ENCODE data around the gene SMURF1.
A peak's percentile ranks its signal among the peaks of the same experiment; 100 is the strongest.
"Not testable (repeated sequence)": the region's sequence is repeated elsewhere in the genome, so short reads cannot be mapped to it uniquely, and the experiment has no call there.

SMURF1 gene

DNA sequence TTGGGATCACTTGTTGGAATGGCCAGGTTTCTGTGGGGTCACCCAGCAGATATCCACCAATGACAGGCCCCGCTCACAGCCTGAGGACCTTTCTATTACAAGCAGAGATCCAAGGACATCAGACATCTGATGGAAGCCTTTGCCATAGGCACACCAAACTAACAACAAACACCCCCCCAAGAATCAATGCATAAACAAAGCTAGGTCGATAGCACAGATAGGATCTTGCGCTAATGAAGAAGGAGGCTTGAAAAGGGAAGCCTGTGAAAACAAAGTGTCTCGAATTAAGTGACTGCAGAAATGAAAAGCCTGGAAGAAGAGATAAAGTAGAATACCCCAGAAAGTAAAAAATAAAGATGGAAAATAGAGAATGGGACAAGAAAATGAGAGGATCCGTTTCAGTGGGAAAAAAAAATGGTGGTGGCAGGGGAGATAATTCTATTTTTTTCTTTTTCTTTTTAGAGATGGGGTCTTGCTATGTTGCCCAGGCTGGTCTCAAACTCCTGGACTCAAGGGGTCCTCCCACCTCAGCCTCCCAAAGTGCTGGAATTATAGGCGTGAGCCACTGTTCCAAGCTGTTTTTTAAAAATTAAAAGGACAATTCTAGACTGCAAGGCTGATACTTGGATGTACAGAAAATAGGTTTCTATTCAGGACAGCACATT, 26.3 kb upstream of the SMURF1 start:
- Histone ChIP-seq H3K9me3 (ENCODE audit: insufficient read depth, low read depth, low read length) (no peaks in the 10 kb centered on the region), H3K4me3 (ENCODE audit: low read length) (no peak overlapping the region), H3K27me3 (ENCODE audit: insufficient read depth, low read length) (no peaks in the 10 kb centered on the region), H3K4me1 (ENCODE audit: insufficient read depth, low read length) (no peaks in the 10 kb centered on the region), H3K27ac (ENCODE audit: low read length) (no peak overlapping the region), H3K9ac (ENCODE audit: low read depth, low read length) (no peak overlapping the region), H3K36me3 (ENCODE audit: insufficient read depth, low read depth, low read length) (no peaks in the 10 kb centered on the region)

DNA sequence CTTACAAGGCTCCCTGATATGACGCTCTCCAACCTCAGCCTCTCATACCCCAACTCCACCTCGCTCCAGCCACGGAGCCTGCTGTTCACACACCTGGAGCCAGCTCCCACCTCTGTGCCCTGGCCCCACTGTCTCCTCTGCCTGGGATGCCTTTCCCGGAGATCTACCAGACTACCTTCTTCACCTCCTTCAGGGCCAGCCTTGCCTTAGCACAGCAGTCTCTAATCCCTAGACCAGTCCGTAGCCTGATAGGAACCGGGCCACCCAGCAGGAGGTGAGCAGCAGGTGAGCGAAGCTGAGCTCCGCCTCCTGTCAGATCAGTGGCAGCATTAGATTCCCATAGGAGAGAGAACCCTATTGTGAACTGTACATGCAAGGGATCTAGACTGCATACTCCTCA, 23.2 kb upstream of the SMURF1 start:
- H3K9ac ChIP-seq (ENCODE audit: low read depth, low read length) = no peak overlapping the region
- H3K4me1 ChIP-seq (ENCODE audit: insufficient read depth, low read length) = no peaks in the 10 kb centered on the region
- no peaks in the 10 kb centered on the region for H3K36me3 ChIP-seq (ENCODE audit: insufficient read depth, low read depth, low read length)
- no peak overlapping the region for H3K27ac ChIP-seq (ENCODE audit: low read length)
- H3K27me3 ChIP-seq (ENCODE audit: insufficient read depth, low read length) = no peaks in the 10 kb centered on the region
- H3K4me3 ChIP-seq (ENCODE audit: low read length) = no peak overlapping the region
- H3K9me3 ChIP-seq (ENCODE audit: insufficient read depth, low read depth, low read length) = no peaks in the 10 kb centered on the region

DNA sequence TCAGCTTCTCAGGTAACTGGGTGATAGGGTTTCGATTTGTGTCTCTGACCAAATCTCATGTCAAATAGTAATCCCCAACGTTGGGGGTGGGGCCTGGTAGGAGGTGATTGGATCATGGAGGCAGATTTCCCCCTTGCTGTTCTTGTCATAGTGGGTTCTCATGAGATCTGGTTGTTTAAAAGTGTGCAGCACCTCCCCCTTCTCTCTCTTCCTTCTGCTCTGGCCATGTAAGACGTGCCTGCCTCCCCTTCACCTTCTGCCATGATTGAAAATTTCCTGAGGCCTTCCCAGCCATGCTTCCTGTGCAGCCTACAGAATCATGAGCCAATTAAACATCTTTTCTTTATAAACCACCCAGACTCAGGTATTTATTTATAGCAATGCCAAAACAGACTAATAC, 21.9 kb upstream of the SMURF1 start:
- Histone ChIP-seq H3K27me3 (ENCODE audit: insufficient read depth, low read length) (no peaks in the 10 kb centered on the region; the same call in 1 of the 2 replicates), H3K4me3 (ENCODE audit: low read length) (no peak overlapping the region), H3K9ac (ENCODE audit: low read depth, low read length) (no peak overlapping the region), H3K4me1 (ENCODE audit: insufficient read depth, low read length) (no peaks in the 10 kb centered on the region), H3K9me3 (ENCODE audit: insufficient read depth, low read depth, low read length) (no peaks in the 10 kb centered on the region), H3K36me3 (ENCODE audit: insufficient read depth, low read depth, low read length) (no peaks in the 10 kb centered on the region), H3K27ac (ENCODE audit: low read length) (no peak overlapping the region)

DNA sequence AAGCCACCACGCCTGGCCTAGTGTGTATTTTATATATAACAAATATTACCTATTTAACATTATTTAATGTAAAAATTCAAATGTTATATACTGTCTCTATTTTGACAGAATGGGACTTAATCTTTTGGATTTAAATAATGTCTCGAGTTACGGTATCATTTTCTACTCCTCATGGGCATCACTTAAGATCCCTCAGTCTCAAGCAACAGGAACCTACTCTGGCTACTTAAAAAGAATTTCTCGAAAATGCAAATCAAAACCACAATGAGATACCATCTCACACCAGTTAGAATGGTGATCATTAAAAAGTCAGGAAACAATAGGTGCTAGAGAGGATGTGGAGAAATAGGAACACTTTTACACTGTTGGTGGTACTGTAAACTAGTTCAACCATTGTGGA, 19.8 kb upstream of the SMURF1 start:
- not testable (repeated sequence) for H3K36me3 ChIP-seq (ENCODE audit: insufficient read depth, low read depth, low read length); H3K27me3 ChIP-seq (ENCODE audit: insufficient read depth, low read length); H3K9ac ChIP-seq (ENCODE audit: low read depth, low read length); H3K9me3 ChIP-seq (ENCODE audit: insufficient read depth, low read depth, low read length); H3K27ac ChIP-seq (ENCODE audit: low read length); H3K4me3 ChIP-seq (ENCODE audit: low read length); H3K4me1 ChIP-seq (ENCODE audit: insufficient read depth, low read length)

DNA sequence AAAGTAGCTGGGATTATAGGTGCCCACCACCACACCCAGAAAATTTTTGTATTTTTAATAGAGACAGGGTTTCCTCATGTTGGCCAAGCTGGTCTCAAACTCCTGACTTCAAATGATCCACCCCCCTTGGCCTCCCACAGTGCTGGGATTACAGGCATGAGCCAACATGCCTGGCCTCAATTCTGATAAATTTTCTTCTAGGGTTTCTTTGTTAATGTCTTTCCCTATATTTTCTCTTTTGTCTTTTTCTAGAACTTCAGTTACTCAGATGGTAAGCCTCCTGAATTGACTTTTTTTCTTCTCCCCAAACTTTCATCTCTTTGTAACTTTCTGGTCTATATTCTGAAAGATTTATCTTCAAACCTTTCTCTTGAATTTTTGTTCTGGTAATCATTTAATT, 12.7 kb upstream of the SMURF1 start:
- no peak overlapping the region for H3K4me3 ChIP-seq (ENCODE audit: low read length)
- no peaks in the 10 kb centered on the region; the same call in 1 of the 2 replicates for H3K27me3 ChIP-seq (ENCODE audit: insufficient read depth, low read length)
- no peak overlapping the region for H3K27ac ChIP-seq (ENCODE audit: low read length)
- H3K4me1 ChIP-seq (ENCODE audit: insufficient read depth, low read length) = no peaks in the 10 kb centered on the region
- H3K9ac ChIP-seq (ENCODE audit: low read depth, low read length) = no peak overlapping the region
- no peaks in the 10 kb centered on the region for H3K9me3 ChIP-seq (ENCODE audit: insufficient read depth, low read depth, low read length)
- no peaks in the 10 kb centered on the region for H3K36me3 ChIP-seq (ENCODE audit: insufficient read depth, low read depth, low read length)

DNA sequence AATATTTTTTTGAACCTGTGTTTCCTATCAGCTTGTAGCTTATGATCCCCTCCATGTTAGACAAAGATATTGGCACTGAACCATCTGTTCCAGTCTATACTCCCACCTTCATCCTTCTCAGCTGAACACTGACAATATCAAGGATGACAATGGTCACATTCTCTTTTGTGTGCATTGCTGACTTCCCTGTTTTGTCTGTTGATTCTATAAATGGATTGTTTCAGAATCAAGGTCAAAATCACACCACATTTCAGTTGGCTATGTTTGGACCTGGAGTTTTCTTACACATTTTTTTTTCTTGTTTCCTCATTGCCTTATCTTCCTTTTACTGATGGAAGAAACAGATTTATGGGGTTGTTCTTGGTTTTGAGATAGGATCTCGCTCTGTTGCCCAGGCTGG, 11.3 kb upstream of the SMURF1 start:
- H3K9ac ChIP-seq (ENCODE audit: low read depth, low read length) = no peak overlapping the region
- no peak overlapping the region for H3K4me3 ChIP-seq (ENCODE audit: low read length)
- H3K27ac ChIP-seq (ENCODE audit: low read length) = no peak overlapping the region
- no peaks in the 10 kb centered on the region for H3K36me3 ChIP-seq (ENCODE audit: insufficient read depth, low read depth, low read length)
- no peaks in the 10 kb centered on the region for H3K4me1 ChIP-seq (ENCODE audit: insufficient read depth, low read length)
- no peaks in the 10 kb centered on the region for H3K9me3 ChIP-seq (ENCODE audit: insufficient read depth, low read depth, low read length)
- no peaks in the 10 kb centered on the region for H3K27me3 ChIP-seq (ENCODE audit: insufficient read depth, low read length)

DNA sequence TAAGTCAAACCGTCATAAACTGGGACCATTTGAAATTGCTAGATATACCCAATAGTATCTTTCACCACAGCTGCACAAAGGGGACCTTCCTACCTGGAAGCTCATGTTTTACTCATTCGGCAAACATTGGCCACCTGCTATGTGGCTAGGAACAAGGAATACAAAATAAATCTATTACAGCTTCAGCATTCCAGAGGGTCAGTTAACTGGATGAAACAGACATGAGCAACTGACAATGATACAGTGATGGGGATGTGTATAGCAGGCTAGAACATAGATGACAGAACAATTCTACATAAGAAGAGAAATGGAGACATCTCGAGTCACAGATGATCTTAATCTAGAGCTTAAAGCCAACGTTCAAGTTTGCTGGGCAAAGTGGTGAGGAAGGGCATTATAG, 3.1 kb upstream of the SMURF1 start:
- Histone ChIP-seq H3K4me3 (ENCODE audit: low read length) (no peak overlapping the region), H3K9me3 (ENCODE audit: insufficient read depth, low read depth, low read length) (no peaks in the 10 kb centered on the region), H3K36me3 (ENCODE audit: insufficient read depth, low read depth, low read length) (no peaks in the 10 kb centered on the region), H3K4me1 (ENCODE audit: insufficient read depth, low read length) (peaks cover 1% of the 10 kb centered on the region; the same call in 1 of the 2 replicates), H3K27ac (ENCODE audit: low read length) (no peak overlapping the region), H3K27me3 (ENCODE audit: insufficient read depth, low read length) (no peaks in the 10 kb centered on the region), H3K9ac (ENCODE audit: low read depth, low read length) (no peak overlapping the region)

DNA sequence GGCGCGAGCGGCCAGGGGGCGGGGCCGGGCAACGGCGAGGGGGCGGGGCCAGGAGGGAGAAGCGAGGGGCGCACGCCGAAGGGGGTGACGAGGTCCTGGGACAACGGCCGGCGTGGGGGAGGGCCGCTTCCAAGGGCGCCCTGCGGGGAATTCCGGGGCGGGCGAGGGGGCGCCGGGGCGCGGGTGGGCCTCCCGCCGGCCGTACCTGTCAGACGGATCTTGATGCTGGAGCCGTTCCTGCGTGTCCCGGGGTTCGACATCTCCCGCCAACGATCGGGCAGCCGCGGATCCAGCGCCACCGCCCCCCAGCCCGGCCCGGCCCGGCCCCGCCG, 421 bp downstream of the SMURF1 start:
- Histone ChIP-seq H3K9me3 (ENCODE audit: insufficient read depth, low read depth, low read length) (no peaks in the 10 kb centered on the region), H3K27ac (ENCODE audit: low read length) (no peak overlapping the region), H3K4me1 (ENCODE audit: insufficient read depth, low read length) (peaks cover 16% of the 10 kb centered on the region), H3K9ac (ENCODE audit: low read depth, low read length) (peak overlapping the region; percentile 50; the same call in 1 of the 2 replicates), H3K36me3 (ENCODE audit: insufficient read depth, low read depth, low read length) (no peaks in the 10 kb centered on the region), H3K27me3 (ENCODE audit: insufficient read depth, low read length) (no peaks in the 10 kb centered on the region), H3K4me3 (ENCODE audit: low read length) (peak overlapping the region; percentile 57; the same call in 1 of the 2 replicates)

DNA sequence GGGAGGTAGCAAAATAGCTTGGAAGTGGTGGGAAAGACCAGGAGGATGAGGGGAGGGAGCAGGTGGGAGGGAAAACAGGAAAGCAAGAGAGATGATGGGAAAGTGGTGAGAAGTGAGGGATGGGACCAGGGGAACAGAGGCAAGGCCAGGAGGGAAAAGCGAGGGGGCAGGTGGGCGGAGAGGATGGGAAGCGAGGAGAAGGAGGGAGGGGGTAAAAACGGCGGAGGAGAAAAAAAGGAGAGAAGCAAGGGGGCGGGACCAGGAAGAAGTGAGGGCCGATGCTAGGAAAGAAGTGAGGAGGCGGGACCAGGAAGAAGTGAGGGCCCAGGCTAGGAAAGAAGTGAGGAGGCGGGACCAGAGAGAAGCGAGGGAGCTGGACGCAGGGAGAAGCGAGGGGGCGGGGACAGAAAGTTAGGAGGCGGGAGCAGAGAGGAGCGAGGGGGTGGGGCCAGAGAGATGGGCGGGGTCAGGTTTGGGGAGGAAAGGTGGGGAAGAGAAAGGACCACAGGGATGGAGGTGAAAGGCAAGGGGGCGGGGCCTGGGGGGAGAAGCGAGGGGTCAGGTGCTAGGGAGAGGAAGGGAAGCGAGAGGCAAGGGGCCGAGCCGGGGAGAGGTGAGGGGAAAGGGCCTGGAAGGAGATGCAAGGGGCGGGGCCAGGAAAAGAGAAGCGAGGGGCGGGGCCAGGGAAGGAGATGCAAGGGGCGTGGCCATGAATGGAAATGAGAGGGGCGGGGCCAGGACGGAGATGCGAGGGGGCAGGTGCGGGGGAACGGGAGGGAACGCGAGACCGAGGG, 984 bp downstream of the SMURF1 start:
- H3K4me3 ChIP-seq (ENCODE audit: low read length) = peak overlapping the region; percentile 75
- H3K4me1 ChIP-seq (ENCODE audit: insufficient read depth, low read length) = peaks cover 21% of the 10 kb centered on the region
- no peaks in the 10 kb centered on the region for H3K9me3 ChIP-seq (ENCODE audit: insufficient read depth, low read depth, low read length)
- peak overlapping the region; percentile 46; the same call in 1 of the 2 replicates for H3K9ac ChIP-seq (ENCODE audit: low read depth, low read length)
- no peaks in the 10 kb centered on the region for H3K36me3 ChIP-seq (ENCODE audit: insufficient read depth, low read depth, low read length)
- no peak overlapping the region for H3K27ac ChIP-seq (ENCODE audit: low read length)
- H3K27me3 ChIP-seq (ENCODE audit: insufficient read depth, low read length) = no peaks in the 10 kb centered on the region

DNA sequence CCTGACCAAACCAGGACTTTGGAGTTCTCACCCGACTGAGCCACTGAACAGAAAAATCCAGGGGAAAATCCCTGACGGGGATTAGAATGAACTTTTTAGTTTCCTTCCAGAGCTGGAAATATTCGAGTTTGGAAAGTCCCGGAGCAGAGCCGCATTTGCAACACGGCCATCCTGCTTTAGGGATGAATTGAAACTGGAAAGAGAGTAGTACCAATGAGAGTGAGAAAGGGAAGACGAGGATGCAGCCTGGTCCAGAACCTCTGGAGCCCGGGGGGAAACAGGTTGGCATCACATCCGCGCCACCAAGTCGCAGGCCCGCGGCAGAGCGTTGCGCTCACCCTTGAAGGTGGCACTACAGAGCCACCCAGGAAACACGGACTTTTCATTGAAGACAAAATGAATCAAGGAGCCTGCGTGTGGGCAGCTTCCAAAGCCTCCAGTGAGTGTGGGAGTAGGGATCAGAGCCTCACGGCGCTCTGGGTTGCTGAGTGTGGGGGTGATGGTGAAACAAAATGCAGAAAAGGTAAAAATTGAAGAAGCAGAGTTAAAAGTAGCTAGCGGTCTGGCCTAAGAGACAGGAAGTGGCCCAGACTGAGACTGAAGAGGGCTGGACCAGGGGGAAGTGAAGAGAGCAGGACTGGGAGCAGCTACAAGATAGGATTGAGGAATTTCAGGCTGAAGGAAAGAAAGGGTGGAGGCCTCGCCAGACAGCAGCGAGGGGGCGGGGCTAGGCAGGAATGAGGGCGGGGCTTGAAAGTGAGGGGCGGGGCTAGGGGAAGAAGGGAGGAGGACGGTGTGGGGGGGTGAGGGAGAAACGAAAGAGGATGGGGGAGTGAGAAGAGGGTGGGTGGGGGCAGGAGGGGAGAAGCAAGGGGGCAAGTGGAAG, 1.8 kb downstream of the SMURF1 start:
- Histone ChIP-seq H3K9me3 (ENCODE audit: insufficient read depth, low read depth, low read length) (no peaks in the 10 kb centered on the region), H3K36me3 (ENCODE audit: insufficient read depth, low read depth, low read length) (no peaks in the 10 kb centered on the region), H3K4me3 (ENCODE audit: low read length) (peak overlapping the region; percentile 75), H3K27me3 (ENCODE audit: insufficient read depth, low read length) (no peaks in the 10 kb centered on the region), H3K27ac (ENCODE audit: low read length) (peak overlapping the region; percentile 68), H3K4me1 (ENCODE audit: insufficient read depth, low read length) (peaks cover 23% of the 10 kb centered on the region), H3K9ac (ENCODE audit: low read depth, low read length) (peak overlapping the region; percentile 79; the same call in 1 of the 2 replicates)

DNA sequence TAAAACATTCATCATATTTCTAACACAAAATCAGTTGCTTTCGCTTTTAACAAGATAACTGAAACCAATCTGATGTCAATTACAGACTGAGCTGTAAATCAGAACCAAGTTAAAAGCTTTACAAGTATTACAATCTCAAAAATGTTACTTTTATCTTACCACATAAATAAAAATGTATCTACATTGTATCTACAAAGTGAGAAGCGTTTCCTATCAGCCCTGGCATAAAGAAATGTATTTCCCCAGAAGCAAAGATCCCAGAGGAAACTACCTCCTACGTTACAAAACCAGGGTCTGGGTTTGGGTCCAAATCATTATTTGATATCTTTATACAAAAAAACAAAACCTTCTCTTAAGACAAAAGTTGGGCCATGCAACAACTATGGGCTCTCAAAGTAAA, 2.6 kb downstream of the SMURF1 start:
- Histone ChIP-seq H3K4me3 (ENCODE audit: low read length) (peak overlapping the region; percentile 75; the same call in 1 of the 2 replicates), H3K27me3 (ENCODE audit: insufficient read depth, low read length) (no peaks in the 10 kb centered on the region), H3K36me3 (ENCODE audit: insufficient read depth, low read depth, low read length) (no peaks in the 10 kb centered on the region), H3K27ac (ENCODE audit: low read length) (peak overlapping the region; percentile 68), H3K9ac (ENCODE audit: low read depth, low read length) (peak overlapping the region; percentile 79; the same call in 1 of the 2 replicates), H3K9me3 (ENCODE audit: insufficient read depth, low read depth, low read length) (no peaks in the 10 kb centered on the region), H3K4me1 (ENCODE audit: insufficient read depth, low read length) (peaks cover 24% of the 10 kb centered on the region)

Data from iPS-20b (cell line).